HG03442 (cell line): Measurements from ENCODE around the gene ASAP3.

ENCODE experiments used
- ATAC-seq: cut with Tn5 transposase; IDR thresholded peaks from one replicate; pipeline ENCODE4 v1.9.1; 2021; ENCODE audit warnings: mild to moderate bottlenecking, moderate library complexity; ENCODE audit not compliant: unreplicated experiment

Gene ASAP3

DNA sequence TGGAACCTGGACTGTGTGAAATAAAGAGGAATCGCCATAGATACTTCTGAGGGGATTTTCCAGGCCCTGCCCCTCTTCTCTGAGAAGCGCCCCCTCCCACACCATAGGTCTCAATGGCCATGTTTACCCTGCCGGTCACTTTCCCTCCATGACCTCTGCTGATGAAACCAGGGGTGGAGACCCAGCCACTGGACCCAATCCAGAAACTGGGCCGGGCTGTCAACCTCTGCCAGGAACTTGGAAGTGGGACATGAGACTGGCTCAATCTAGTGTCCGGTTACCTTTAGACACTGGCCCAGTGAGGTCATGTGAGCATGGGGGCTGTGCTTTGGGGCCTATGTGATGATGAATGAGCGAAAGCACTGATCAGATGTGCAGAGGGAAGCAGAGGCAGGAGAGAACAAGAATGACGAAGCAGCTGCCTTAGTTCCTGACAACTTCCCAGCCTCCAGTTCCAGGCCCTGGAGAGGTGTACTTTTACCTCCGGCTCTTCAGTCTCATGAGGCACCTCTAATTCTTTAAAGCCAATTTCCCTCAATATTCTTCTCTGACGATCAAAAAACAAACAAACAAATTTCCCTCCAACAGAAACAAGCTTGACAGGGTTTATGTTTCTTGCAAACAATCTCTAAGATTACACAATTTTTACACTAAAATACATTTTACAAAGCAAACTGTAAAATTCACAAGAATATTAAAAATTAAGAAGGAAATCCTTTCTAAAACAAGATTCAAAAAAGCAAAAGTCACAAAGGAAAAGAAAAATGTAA lies 4.9 kb downstream of the ASAP3 start:
- no peak for ATAC-seq

DNA sequence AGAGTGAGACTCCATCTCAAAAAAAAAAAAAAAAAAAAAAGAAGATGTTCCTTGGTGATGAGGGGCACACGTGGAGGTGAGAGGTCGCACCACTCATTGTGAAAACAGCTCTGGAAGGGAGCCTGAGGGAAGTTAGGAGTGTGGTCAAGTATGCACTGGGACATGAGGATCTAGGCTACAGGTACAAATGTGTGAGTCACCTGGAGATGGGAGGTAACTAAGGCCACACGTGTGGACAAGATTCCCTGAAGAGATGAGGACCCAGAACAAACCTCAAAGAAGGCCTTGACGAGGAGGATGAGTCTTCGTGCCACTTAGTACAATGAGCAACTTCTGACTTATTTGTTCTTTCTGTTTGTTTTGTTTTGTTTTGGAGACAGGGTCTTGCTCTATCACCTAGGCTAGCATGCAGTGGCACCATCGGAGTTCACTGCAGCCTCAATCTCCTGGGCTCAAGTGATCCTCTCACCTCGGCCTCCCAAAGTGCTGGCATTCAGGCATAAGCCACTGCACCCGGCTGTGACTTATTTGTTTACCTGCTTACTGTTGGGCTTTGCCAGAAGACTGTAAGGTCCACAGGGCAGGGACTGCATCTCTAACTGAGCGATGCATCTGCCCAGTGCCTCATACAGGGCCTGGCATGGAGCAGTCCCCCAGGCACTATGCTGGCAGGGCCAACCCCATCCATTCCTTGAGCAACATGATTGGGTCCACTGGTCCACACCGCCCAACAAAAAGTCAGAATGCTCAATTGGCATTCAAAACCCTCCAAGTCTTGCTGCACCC lies 6.4 kb downstream of the ASAP3 start:
- ATAC-seq = no peak

DNA sequence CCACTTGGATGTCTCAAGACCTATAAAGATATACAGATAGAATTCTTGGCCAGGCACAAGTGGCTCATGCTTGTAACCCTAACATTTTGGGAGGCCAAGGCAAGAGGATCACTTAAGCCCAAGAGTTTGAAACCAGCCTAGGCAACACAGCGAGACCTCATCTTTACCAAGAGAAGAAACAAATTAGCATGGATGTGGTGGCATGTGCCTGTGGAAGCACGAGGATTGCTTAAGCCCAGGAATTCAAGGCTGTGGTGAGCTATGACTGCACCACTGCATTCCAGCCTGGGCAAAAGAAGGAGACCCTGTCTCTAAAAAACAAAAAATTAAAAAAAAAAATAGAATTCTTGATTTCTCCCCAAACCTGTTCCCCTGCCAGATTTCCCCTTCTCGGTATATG lies 8.3 kb downstream of the ASAP3 start:
- ATAC-seq = no peak

DNA sequence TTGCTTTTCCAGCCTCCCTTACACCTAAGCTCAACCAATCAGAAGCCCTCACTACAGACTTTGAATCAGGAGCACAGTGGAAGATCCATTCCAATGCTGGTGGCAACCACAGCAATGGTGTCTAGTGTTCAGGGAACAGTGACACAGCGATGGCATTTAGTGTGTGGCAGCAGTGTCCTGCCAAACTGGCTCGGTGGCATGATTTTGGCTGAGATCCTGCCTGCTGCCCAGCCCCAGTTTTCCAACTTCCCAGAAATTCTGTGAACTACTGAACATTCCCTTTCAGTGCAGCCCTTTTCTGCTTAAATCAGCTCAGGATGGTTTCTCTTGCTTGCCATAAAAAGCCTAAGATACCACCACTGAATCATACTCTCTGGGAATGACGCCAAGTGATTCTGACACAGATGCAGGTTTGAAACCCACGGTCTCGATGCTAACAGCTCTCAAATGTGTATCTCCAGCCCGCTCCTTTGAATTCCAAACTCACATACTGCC lies 8.8 kb downstream of the ASAP3 start:
- no peak for ATAC-seq

DNA sequence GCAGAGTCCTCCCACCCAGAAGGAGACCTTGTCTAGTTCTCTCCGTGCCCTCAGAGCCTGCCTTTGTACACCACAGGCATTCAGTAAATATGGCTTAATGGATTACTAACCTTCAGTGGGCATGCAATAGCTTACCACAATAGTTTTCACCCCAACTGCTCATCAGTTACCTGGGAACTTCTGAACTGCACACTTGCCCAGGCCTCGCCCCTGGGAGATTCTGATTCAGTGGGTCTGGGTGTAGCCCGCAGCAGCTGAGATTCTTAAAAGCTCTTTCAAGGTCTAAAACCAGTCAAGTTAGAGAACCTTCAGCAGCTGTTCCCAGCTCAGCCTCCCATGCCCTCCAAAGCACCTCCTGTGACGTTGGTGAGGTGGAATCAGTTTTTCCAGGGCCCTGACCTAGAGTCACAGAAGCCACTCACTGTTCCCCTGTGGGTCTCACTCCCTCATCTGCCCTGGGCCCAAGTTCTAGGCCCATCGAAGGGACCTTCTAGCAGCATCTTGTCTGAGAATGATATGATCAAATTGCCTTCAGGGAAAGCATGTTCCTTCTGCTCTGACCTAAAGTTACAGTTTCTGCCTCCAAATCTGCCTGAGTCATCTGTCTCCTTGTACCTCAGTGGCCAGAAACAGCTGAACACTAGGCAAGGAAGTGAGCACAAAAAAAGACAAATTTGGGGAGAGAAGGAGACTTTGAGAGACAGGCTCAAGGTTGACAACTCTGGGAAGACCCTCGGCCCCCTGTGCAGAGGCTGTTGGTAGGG lies 10.8 kb downstream of the ASAP3 start:
- ATAC-seq = no peak

DNA sequence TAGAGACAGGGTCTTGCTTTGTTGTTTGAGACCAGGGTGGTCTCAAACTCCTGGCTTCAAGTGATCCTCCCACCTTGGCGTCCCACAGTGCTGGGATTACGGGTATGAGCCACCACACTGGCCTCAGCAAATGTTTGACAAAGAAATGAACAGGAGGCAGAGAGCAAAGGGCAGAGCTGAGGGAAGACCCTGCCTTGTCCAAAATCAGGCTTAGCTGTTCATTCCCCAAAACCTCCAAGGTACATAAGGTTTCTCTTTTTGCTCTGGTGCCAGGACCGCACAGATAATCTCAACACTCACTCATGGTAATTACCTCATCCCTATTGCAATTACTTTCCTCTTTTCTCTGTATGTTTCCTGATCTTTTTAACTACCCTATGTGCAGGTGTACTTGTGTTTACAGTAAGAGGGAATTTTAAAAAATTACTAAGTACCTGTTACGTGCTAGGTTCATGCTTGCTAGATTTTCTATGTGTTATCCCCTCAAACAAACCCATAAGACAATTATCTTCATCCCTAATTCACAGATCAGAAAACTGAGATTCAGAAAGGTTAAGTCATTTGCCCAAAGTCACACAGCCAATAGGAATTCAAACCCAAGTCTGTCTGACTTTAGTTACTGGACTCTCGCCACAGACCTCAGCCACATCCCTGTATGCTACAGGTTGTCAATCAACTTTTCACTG lies 11.5 kb downstream of the ASAP3 start:
- no peak for ATAC-seq

DNA sequence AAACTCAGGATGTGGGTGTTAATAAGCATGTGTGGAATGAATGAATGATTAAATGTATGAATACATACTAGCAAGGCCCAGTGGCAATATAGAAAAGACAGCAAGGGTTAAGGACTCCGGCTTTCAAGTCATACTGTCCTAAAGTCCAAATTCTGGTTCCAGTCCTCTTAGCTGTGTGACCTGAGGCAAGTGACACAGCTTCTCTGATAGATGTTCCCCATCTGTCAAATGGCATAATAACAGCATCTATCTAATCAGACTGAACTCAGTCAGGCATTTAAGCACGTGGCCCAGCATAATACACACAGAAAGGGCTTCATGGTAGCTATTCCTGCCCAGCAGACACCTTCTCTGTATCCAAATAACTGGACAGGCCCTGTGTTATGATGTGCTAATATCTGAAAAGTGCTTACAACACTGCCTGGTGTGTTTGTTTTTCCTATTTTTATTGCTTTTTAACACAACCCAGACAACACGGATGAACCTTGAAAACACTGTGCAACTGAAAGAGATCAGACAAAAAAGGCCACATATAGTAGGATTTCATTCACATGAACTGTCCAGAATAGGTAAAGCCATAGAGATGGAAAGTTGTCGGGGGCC lies 12.4 kb downstream of the ASAP3 start:
- ATAC-seq = no peak

DNA sequence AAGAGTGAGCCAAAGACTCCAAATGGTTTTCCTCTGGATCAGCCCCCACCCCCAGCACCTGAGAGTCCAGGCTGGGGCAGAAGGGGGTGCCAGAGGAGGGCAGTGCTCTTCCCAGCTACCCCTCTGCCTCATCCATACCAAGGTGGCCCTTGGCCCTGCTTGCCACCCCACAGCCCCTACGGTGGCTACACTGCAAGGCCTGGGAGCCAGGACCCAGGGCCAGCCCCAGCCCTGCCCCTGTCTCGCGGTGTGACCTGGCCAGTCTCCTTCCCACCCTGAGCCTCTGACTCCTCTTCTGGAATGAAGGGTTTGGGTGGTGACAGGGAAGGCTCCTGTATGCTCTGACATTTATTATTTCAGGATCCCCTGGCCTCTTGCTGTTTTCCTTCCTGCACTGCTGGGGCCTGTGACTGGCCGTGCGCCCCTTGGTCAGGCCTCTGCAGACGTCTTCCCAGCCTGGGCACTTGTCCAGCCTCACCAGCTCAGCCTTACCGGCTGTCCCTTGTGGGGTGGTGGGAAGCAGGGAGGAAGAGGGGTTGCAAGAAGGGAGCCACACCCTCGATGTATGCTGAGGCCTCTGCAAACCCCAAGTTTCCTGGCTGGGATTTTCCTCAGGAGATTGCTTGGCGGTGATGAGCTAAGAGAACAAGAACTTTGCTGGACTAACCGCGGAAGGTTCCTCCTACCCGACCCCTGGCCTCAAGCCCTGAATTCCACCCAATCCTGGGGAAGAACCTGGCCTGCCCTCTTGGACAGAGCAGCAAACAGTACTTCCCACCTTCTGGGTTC lies 13.5 kb downstream of the ASAP3 start:
- no peak for ATAC-seq

DNA sequence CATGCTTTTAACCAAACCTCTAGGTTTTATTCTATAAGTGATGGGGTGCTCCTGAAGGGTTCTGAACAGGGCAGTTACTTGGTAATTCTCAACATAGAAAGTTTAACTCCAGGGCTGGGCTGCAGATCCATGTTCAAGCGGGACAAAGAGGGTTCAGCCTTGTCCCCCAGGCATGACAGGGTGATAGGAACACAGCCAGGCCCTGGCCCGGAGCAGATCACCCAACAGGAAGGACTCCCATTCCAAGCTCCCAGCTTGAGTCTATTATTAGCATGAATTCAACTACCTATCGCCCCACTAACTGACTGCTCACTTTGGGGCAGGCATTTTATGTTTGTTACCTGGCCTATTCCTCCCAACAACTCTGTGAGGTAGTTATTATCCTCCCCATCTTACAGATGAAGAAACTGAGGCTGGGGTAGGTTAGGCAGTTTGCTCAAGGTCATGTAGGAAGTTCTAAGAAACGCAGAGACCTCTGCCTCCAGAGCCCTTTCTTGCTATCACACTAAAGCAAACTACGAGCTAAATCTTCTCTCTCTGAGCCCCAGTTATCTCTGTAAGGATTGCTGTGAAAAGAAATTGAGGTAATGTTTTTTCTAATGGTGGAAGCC lies 14.5 kb downstream of the ASAP3 start:
- ATAC-seq = no peak

DNA sequence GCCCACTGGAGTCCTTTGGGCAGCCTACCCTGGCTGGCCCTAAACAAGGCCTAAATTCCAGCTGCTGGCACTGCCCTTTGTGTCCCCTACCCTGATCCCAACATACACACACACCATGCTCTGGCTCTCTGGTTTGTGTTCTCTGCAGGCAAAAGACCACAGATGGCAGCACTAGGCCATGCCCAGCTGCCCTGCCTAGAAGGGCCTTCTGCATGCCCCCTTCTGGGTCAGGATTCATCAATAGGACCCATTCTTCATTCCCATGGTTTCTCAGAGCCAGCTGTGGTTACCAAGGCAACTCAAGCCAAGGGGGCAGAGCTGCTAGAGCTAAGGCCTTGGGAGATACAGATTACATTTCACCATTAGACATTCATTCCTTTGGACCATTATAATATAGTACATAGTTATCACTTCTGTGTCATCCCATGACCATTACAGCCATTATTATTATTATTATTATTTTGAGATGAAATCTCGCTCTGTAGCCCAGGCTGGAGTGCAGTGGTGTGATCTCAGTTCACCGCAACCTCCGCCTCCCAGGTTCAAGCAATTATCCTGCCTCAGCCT lies 17.5 kb downstream of the ASAP3 start:
- ATAC-seq = no peak

DNA sequence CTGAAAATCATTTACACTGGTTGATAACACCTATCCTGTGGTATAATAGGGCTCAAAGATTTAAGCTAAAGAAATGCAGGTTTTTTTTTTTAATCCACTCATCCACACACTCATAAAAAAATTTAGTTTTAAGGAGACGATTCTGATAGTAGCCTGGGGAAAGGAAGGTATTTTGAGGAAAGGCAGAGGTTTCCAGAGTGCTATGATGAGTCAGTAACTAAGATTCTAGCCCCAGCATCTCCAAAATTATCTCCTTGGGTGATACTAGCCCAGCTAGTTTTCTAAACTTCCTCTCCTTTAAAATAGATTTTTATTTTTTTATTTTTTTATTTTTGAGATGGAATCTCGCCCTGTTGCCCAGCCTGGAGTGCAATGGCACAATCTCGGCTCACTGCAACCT lies 20.7 kb downstream of the ASAP3 start:
- no peak for ATAC-seq

DNA sequence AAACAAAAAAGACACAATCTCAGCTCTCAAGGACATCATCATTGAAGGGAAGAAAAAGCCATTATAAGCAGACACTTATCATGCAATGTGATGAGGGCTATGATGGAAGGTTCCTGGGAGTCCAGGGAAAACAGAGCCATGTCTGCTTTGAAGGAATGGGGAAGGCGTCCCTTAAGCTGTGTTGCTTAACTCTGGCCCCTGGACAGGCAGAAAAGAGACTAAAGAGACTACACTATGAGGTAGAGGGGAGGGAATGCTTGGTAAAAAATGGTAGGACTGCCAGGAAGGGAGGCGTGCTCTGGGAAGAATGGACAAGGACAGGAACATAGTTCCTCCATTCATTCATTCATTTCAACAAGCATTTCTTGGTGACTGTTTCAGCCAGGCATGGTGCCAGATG lies 21.2 kb downstream of the ASAP3 start:
- ATAC-seq = no peak

DNA sequence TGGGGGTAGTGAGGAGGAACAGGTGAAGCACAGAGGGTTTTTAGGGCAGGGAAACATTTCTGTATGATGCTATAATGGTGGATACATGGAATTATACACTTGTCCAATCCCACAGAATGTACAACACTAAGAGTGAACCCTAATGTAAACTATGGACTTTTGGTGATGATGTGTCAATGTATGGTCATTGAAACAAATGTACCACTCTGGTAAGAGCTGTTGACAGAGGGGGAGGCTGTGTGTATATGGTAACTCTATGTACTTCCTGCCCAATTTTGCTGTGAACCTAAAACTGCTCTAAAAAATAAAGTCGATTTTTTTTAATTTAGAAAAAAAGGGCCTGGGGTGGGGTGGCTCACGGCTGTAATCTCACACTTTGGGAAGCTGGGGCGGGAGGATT lies 22.9 kb downstream of the ASAP3 start:
- ATAC-seq = no peak

DNA sequence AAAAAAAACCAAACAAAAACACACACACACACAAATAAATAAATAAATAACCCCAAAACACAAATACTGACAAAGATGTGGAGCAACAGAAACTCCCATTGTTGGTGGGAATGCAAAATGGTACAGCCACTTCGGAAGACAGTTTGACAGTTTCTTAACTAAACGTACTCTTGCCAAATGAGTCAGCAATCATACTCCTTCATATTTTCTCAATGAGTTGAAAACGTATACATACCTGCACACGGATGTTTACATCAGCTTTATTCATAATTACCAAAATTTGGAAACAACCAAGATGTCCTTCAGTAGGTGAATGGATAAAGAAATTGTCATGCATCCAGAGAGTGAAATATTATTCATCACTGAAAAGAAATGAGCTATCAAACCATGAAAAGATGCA lies 23.5 kb downstream of the ASAP3 start:
- no peak for ATAC-seq

DNA sequence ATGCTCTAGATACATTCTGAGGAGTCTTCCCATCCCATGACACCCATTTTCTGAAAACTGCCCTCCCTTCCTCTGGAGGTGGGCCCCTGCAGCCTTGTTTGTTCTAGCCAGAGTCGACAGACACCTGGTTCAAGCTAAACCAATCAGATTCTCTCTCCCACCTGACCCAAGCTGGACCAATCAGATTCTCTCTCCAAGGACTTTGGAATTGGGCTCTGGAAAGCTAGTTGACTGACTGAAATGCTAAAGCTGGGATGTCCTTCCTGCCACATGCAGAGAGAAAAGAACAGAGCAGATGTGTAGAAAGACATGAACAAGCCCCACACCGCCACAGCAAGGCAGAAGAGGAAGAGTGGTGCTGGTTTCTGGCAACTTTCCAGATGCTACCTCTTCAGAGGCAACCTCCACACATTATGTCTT lies 24.6 kb downstream of the ASAP3 start:
- no peak for ATAC-seq

DNA sequence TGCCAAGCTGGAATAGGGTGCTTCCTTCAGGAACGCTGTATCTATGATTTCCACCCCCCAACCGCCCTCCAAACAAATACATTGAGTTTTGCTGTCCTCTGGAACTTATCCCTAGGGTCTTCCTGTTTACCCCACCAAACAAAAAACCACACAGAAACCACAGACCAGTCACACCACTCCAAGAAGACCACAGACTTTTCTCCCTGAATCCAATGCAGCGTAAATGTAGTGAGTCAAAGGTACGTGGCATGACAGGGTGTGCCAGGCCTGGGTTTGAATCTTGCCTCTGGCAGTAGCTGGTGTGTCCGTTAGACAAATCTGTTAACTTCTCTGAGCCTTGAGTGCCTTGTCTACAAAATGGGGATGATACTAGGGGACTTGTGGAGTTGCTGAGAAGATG lies 27.8 kb downstream of the ASAP3 start:
- no peak for ATAC-seq

DNA sequence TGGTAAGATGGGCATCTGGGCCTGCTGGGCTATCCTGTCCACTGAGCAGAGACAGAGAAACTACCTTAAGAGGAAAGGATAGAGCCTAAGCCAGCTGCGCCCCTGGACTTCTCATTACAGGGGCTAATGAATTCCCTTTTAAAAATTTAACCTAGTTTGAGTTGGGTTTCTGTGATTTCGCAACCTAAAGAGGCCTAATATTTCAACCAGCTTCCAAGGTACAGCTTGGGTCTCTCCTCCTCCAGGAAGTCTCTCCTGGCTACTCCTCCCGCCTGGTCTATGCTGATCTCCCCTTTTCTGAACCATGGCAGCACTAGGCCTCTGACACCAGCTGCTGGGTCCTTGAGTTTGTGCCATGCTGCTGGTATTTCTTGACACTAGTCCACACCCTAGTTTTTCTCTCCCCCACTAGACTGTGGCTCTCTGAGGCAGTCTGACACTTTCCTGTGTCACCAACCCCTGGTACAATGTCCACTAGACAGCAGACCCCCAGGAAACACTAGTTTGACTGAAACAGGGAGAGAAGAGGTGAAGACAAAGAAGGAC lies 30.5 kb downstream of the ASAP3 start:
- ATAC-seq = no peak

DNA sequence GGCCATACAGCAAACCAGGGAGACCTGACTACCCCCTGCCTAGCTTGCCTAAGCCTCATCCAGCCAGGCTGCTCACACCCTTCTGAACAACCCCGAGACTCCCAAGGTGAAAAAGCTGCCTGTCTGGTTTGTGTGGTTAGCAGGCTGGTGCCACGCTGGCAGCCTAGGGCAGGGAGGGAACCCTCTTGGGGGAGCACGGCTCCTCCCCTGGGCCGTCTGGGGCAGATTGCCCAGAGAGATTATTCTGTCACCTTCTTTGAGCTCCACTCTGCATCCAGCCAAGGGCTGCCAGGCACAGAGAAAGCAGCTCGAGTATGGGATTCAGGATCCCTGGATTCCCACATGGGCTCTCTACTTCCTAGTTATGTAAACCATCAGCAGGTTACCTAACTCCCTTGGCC lies 32.0 kb downstream of the ASAP3 start:
- no peak for ATAC-seq

DNA sequence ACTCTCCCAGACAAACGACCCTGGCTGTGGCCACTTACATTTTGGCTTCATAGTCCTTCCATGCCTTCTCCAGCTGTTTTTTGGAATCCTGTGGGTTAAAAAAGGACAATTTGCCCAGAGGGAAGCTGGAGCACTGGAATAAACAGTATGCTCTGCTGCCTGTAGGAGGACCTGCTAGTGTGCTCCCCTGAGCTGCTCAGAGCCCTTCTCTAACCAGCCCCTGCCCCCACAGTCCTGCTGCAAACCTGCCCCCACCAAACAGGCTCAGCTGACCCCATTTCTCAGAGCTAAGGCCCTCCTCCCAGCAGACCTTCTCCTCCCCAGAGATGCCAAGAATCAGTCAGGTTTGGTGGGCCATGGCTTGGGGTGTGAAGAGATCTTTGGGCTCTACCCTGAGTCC lies 32.5 kb downstream of the ASAP3 start:
- no peak for ATAC-seq
